HG02970 (cell line): ENCODE results near the gene UTP15.

Source experiments
- ATAC-seq: cut with Tn5 transposase; IDR thresholded peaks from one replicate; pipeline ENCODE4 v1.9.1; 2021; ENCODE audit warnings: mild to moderate bottlenecking, moderate library complexity, moderate number of reproducible peaks; ENCODE audit not compliant: unreplicated experiment, low FRiP score

UTP15 gene

DNA sequence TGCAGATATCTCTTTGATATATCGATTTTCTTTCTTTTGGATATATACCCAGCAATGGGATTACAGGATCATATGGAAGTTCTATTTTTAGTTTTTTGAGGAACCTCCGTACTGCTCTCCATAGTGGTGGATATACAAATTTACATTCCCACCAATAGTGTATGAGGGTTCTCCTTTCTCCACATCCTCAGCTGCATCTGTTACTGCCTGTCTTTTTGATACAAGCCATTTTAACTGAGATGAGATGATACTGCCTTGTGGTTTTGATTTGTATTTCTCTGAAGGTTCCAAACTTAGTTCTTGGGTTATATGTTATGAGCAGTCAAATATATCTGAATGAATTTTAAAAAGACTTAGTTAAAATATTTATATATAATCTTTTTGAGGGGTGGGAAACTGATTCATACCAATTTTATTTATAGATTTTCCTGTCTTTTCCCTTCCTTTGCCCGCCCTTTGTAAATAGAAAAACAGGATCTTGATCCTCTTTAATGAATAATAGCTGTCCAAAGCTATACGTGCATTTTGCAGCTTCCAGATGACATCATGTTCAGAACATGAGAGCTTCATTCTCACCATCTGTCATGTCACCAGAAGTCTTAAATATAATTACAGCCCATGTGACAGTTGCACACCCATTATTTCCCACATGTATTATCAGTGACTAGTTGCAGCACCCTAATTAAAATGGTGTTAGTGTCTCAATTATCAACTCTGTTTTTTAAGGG is 54.2 kb downstream of the UTP15 start:
- no peak for ATAC-seq

DNA sequence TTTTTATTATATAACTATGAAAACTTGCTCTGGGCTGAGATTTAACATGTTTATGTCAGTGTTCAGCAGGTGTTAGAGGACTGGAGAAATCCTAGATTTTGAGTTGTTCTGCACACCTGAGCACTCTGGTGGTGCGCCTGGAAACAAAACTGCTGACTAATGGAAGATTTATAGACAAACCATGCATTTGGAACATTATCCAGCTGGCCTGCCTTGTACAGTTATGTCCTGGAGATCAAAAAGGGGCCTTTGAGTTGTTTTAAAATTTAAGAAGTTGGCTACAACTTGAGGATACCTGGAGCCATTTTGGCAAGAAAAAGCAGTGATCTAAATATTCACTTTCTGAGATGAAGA is 54.8 kb downstream of the UTP15 start:
- ATAC-seq = no peak

DNA sequence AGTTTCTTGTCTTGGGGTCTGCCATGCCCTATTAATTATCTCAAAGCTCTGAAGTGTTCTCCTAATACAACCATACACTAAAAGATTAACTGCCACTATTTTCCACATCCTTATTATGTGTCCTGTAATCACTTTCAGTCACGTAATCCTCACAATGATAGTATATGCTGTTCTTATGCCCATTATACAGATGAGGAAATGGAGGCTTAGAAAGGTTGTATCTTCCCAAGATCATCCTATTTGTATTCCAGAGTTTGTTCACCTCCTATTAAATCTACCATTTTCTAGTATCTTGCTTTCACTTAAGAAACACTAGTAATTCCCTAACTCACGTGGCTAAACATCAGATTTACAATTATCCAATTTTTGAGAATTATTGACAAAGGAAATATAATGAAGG is 57.5 kb downstream of the UTP15 start:
- ATAC-seq = no peak

DNA sequence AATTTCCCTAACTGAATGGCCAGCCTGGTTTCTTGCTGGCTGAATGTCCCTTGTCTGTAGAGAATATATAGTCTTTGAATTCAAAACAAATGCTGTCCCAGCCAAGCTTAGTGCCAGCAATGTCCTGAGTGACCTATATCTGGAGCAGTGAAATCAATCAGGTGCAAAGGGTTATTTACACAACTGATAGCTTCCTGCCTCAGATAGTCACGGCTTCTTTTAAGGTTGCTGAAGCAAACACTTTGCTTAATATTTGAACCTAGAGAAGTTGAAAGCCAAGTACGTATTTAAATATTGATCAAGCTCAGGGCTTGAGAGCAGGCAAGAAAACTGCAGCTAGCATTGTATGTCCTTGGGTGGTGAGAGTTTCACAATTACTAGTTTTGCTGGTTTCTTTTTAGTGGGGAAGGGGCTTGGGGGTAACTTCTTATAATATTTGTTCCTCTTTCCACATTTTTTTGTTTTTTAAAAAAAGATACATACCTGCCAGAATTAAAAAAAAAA is 58.4 kb downstream of the UTP15 start:
- no peak for ATAC-seq

DNA sequence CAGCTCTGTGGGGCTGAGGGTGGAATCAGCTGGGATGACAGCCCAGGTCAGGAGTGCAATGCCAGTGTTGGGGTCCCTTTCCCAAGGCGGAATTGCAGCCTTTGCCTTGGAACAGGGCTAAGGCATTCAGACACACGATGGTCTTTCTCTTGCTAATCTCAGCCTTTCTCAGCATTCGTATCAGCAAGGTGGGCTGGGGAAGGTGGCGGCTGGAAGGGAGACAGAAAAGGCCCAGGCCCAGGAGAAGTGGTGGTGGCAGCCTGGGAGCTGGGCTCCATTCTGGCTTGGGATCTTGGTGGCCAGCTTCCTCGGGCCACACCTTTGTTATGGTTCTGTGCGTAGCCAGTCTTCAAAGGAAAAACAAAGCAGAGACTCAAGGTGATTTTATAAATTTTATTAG is 59.3 kb downstream of the UTP15 start:
- ATAC-seq = no peak

DNA sequence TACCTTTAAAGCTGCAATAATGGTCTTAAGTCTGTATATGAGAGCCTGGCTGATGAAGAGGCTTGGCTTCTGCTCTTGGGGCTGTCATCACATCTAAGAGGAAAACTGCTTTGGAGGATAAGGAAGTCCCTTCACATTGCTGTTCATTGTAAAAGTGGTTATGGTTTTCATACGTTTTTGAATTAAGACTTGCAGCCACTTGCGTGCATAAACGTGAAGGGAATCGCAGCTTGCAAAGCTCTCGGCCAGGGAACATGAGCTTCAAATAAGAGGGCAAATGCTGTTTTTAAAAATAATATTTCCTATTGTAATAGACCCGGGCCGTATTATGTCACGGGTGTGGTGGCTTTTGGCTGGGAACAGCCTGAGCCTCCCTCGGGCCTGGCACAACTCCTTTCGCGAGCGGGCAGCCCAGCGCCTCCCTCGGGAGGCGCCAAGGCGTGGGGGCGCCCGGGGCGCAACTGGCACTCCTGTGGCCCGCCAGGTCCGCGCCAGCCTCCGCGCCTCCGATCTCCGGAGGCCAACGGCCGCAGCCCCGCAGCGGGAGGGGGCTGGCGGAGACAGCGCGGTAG is 59.9 kb downstream of the UTP15 start:
- peak; percentile 25 for ATAC-seq

DNA sequence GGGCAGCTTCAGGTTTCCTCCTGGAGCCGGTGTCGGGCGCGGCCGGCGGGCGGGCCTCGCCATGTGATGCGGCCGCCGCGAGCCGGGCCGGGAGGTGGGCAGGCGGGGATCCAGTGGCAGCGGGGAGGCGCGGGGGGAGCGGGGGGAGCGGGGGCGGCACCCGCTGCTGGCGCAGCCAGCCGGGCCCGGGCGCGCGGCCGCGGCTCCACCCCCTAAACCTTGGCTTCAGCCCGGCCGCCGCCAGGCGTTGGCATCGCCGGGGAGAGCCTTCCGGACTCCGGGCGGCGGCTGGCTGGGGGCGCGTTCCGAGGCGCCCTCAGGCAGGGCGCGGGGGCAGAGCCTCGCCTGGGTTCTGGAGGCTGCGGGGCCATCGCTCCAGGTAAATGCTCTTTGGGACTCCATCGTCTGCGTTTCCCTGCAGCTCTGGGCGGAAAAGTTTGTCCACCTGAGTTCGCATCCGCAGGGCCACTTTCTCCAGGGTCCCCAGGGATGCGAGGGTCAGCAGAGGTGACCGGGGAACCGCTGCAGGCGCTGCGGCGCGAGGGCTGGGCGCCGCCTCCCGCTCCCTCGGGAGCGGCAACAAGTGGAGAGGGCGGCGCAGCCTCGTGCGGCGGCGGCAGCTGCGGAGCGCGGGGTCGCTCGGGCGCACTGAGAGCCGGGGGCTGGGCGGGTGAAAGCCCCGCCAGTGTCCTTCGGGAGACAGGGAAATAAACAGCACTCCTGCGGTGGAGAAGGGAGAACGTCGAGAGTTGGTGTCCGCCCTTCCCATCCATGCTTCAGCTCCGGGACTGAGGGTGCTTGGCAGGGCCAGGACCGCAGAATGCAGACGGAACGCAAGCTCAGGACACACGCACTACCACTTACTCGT is 60.6 kb downstream of the UTP15 start, which contains the start of gene ARHGEF28:
Gene ARHGEF28, plus strand, starts transcription at position 253 of the 868 bp plus-strand sequence. CDS start 58,656 bp downstream, outside the sequence.
- ATAC-seq = peak; percentile 54

DNA sequence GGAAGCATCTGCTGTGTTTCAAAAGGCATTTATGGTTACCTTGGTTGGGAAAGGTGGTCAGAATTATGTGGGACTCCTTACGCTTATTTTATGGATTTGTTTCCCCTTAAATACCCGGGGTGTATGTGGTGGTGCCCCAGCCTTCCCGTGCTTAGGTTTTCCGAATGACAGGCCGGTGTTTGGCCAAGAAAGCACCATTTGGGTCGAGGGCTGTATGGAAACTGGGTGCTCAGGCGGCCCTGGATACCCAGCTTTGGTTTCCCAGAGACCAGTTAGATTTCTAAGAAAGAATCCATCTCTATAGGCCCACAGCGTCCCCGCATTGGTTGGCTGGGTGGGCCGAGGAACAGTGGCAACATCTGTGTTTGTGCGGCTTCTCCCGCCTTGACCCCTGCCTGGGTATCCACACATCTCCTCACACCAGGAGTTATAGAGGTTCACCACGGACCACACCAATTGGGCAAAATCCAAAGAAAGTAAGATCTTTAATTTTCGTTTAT is 61.3 kb downstream of the UTP15 start:
- no peak for ATAC-seq

DNA sequence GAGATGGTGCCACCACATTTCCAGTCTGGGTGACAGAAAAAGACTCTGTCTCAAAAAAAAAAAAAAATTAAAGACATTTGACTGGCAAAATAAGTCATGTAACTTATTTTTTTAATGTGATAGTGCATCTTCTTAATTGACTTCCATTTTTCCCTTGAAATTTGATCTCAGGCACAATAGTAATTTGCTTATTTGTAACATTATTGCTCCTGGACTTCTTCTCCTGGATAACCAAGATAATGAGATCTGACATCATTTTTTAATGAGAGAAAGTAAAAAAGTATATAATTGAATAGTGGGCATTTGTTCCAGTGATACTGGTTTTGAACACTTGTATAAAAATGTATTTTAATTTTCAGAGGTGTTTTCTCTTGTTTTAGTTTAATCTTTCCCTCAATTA is 63.9 kb downstream of the UTP15 start:
- no peak for ATAC-seq

DNA sequence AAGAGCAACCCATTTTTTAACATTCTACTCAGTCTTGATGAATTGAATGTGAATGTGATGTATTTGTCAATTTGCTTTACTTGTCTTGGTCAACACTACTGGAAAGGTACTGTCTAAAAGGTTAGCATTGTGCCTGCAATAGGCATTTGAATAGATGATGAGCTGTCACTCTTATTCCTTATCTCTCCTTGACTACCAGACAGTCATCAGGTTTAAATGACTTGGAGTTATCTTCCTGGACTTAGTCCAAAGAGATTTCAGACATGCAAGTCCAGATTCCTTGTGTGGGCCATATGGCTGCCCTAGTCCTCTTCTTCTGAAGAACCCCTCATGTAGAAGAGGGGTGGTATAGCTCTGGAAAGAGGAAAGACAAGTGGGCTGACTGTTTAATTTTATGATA is 65.2 kb downstream of the UTP15 start:
- no peak for ATAC-seq

DNA sequence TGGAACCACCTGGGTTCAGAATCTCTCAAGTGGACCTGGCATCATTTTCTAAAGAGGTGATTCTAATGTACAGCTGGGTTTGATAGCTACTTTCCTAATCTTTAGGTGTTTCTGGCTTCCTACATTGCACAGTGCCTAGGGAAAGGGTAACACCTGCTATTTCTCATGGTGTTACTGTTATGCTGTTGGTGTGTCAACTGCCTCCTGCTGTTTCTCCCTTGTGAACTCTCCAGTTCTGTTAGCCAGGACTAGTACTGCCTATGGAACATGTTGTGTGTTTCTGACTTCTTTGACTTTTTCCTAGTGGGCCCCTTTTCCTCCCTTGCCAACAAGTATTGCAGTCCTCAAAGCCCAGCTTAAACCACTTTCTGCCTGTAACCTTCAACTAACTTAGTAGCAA is 66.0 kb downstream of the UTP15 start:
- no peak for ATAC-seq
